Liver (tissue), 3 donors: ENCODE data around the gene C12orf60.

ENCODE experiments used
- HNF4A ChIP-seq, 2 donors: conservative IDR thresholded peaks; 2 replicates each; pipeline ENCODE4 v1.6.1; 2016; ENCODE audit warnings: antibody characterized with exemption in 2 of 2, mild to moderate bottlenecking in 2 of 2
- RAD21 ChIP-seq, 2 donors: IDR thresholded peaks; 2 replicates each; pipeline ENCODE4 v1.6.1; 2016; ENCODE audit warnings: antibody characterized with exemption in 2 of 2, mild to moderate bottlenecking in 2 of 2
- SP1 ChIP-seq: IDR thresholded peaks from 2 replicates; pipeline ENCODE4 v1.6.1; 2018; ENCODE audit warnings: antibody characterized with exemption, mild to moderate bottlenecking
- TAF1 ChIP-seq: conservative IDR thresholded peaks from 2 replicates; pipeline ENCODE4 v1.6.1; 2016; ENCODE audit warnings: antibody characterized with exemption, mild to moderate bottlenecking
- YY1 ChIP-seq: IDR thresholded peaks from 2 replicates; pipeline ENCODE4 v1.6.1; 2016; ENCODE audit warnings: antibody characterized with exemption, mild to moderate bottlenecking
- TF ChIP-seq, protein P1 (sequence below): fragments of 150-350 bp; IDR thresholded peaks from 2 replicates; pipeline ENCODE4 v1.5.1; 2017; ENCODE audit warnings: improper control_type of control experiment, low read depth, low read length; ENCODE audit not compliant: missing input control
- TF ChIP-seq, protein P2 (sequence below): IDR thresholded peaks from 2 replicates; pipeline ENCODE4 v1.6.1; 2016; ENCODE audit warnings: antibody characterized with exemption
- donor health status: healthy.
- donor health status: healthy.

DNA sequence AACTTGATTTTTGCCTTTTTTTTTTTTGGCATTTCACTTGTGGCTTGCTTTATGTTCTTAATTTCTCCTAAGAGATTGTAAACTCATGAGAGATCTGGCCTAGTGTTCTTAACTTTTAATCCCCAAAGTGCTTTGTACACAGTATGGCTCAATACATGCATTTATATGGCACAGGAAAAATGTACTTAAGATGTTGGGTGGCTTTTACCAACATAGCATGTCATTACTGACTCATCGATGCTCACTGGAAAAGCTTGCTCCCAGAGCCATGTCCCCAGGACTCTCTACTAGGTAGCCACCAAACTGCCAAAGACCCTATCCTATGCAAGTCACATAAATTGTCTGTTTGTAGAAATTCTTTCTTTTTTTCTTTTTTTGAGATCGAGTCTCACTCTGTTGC is 23.6 kb downstream of the C12orf60 start:
- TF ChIP-seq SP1 (no peak), HNF4A (conservative IDR thresholded peaks at IDR 0.05) (no peak), TAF1 (no peak), RAD21 (IDR thresholded peaks at IDR 0.05) (no peak), YY1 (no peak)
- TF ChIP-seq, protein P1, sequence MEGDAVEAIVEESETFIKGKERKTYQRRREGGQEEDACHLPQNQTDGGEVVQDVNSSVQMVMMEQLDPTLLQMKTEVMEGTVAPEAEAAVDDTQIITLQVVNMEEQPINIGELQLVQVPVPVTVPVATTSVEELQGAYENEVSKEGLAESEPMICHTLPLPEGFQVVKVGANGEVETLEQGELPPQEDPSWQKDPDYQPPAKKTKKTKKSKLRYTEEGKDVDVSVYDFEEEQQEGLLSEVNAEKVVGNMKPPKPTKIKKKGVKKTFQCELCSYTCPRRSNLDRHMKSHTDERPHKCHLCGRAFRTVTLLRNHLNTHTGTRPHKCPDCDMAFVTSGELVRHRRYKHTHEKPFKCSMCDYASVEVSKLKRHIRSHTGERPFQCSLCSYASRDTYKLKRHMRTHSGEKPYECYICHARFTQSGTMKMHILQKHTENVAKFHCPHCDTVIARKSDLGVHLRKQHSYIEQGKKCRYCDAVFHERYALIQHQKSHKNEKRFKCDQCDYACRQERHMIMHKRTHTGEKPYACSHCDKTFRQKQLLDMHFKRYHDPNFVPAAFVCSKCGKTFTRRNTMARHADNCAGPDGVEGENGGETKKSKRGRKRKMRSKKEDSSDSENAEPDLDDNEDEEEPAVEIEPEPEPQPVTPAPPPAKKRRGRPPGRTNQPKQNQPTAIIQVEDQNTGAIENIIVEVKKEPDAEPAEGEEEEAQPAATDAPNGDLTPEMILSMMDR, result no peak
- TF ChIP-seq, protein P2, sequence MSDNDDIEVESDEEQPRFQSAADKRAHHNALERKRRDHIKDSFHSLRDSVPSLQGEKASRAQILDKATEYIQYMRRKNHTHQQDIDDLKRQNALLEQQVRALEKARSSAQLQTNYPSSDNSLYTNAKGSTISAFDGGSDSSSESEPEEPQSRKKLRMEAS, result no peak
